ENCODE results near the gene MBD6. TPM values are rescaled to one million over a fixed set of nuclear protein-coding genes. Genes with fewer than 3 reads are reported as not detected.

Gene MBD6
- total RNA-seq, 1 experiment from 2014 or later = 66.8 TPM

GRCh38 chr12:57477710-57478681 lies 44.6 kb upstream of the MBD6 start:
- Mint-ChIP-seq H3K27ac (peak overlapping the region in 1 of 3 experiments; percentile 38; a peak in 1 of 7 replicates), H3K27me3 (ENCODE audit: low read depth) (peaks cover 70% of the 10 kb centered on the region), H3K36me3 (ENCODE audit: insufficient read depth in 1 of 3, low read depth in 3 of 3) (no peaks in the 10 kb centered on the region; a peak in 2 of 7 replicates), H3K9me3 (no peaks in the 10 kb centered on the region), H3K4me1 (peaks cover 26 to 27% of the 10 kb centered on the region in 2 experiments), H3K4me3 (no peak overlapping the region; a peak in 1 of 5 replicates)
- no peak overlapping the region for H2BK12ac ChIP-seq (ENCODE audit: insufficient read length, low read depth, low read length)
- no peak overlapping the region for H3K4ac ChIP-seq (ENCODE audit: low read depth, low read length)
- WGBS (ENCODE audit: extremely low coverage, insufficient read length, low lambda C conversion rate) = no CpG with 5 or more reads among the region's 12 CpGs
- H3K56ac ChIP-seq (ENCODE audit: insufficient read length, low read depth, low read length) = no peak overlapping the region
- no peak overlapping the region for H3K27ac ChIP-seq (ENCODE audit: insufficient read length, low read depth, low read length)
- H3K27me3 ChIP-seq (ENCODE audit: insufficient read depth, low read length) = peaks cover 37% of the 10 kb centered on the region
- no peaks in the 10 kb centered on the region for H3K79me1 ChIP-seq (ENCODE audit: insufficient read depth, low read depth, low read length, poor library complexity, severe bottlenecking)
- H2AK5ac ChIP-seq (ENCODE audit: insufficient read length, low read length) = no peak overlapping the region
- no peak overlapping the region for H2BK15ac ChIP-seq (ENCODE audit: low read depth, low read length)
- H3K23ac ChIP-seq (ENCODE audit: insufficient read length, low read depth, low read length) = no peak overlapping the region
- H4K5ac ChIP-seq (ENCODE audit: insufficient read length, low read depth, low read length) = no peak overlapping the region
- no peak overlapping the region for H2AFZ ChIP-seq (ENCODE audit: low read length)
- H4K91ac ChIP-seq (ENCODE audit: insufficient read length, low read depth, low read length) = no peak overlapping the region
- H4K20me1 ChIP-seq (ENCODE audit: control insufficient read depth, insufficient read depth, insufficient read length) = peaks cover 3% of the 10 kb centered on the region
- H2BK5ac ChIP-seq (ENCODE audit: insufficient read length, low read length) = no peak overlapping the region
- H4K8ac ChIP-seq (replicated peaks; ENCODE audit: insufficient read length, low read depth, low read length) = no peak overlapping the region
- no peak overlapping the region for H3K4me2 ChIP-seq (ENCODE audit: insufficient read depth, insufficient read length, low read length)
- peaks cover 3% of the 10 kb centered on the region; the same call in 1 of the 2 replicates for H3K4me1 ChIP-seq (ENCODE audit: insufficient read depth, low read length)
- DNase-seq = no peak
- H3T11ph ChIP-seq (ENCODE audit: low read length) = no peak overlapping the region
- no peak overlapping the region for H2BK20ac ChIP-seq (ENCODE audit: low read depth, low read length, poor library complexity, severe bottlenecking)
- H3K23me2 ChIP-seq (ENCODE audit: insufficient read length, low read depth, low read length, poor library complexity, severe bottlenecking) = peaks cover 15% of the 10 kb centered on the region
- no peaks in the 10 kb centered on the region for H3K79me2 ChIP-seq (ENCODE audit: insufficient read depth, low read length)
- H3K18ac ChIP-seq (ENCODE audit: insufficient read length, low read depth, low read length) = no peak overlapping the region
- no peaks in the 10 kb centered on the region for H3K9me3 ChIP-seq (ENCODE audit: control insufficient read depth, low read depth, low read length)
- no peak overlapping the region for H3K9ac ChIP-seq (ENCODE audit: extremely low read depth, insufficient read length, low read length)
- no peak overlapping the region; the same call in 1 of the 2 replicates for H3K14ac ChIP-seq (ENCODE audit: insufficient read depth, low read length)
- H2BK120ac ChIP-seq (ENCODE audit: low read depth, low read length, poor library complexity, severe bottlenecking) = no peak overlapping the region
- no peak for TF ChIP-seq CTCF (conservative IDR thresholded peaks at IDR 0.05)

All from H9 (cell line).